HEK293 (cell line): ENCODE results near the gene NRSN2.

Experiments used
- BCL11A ChIP-seq: fragments of 450-650 bp; formaldehyde crosslinking; IDR thresholded peaks from 2 replicates; pipeline ENCODE4 v1.5.1; 2016; ENCODE audit warnings: low read depth, missing biosample characterization, missing genetic modification characterization
- BCL11B ChIP-seq: fragments of 450-650 bp; formaldehyde crosslinking; IDR thresholded peaks from 2 replicates; pipeline ENCODE4 v1.5.1; 2016; ENCODE audit warnings: low read depth, missing biosample characterization, missing genetic modification characterization
- IKZF3 ChIP-seq: fragments of 450-650 bp; IDR thresholded peaks from 2 replicates; pipeline ENCODE4 v1.5.0; 2018; ENCODE audit warnings: missing biosample characterization, mild to moderate bottlenecking, missing genetic modification characterization, moderate library complexity
- KLF7 ChIP-seq: fragments of 450-650 bp; formaldehyde crosslinking; IDR thresholded peaks from 2 replicates; pipeline ENCODE4 v1.5.1; 2016; ENCODE audit warnings: missing biosample characterization, missing genetic modification characterization, borderline replicate concordance
- PRDM1 ChIP-seq: fragments of 450-650 bp; formaldehyde crosslinking; IDR thresholded peaks from 2 replicates; pipeline ENCODE4; 2016; ENCODE audit warnings: missing biosample characterization, missing genetic modification characterization
- ZBTB21 ChIP-seq: fragments of 450-650 bp; formaldehyde crosslinking; IDR thresholded peaks from 2 replicates; pipeline ENCODE4 v1.5.1; 2017; ENCODE audit warnings: missing biosample characterization, missing genetic modification characterization
- ZFP69B ChIP-seq: fragments of 450-650 bp; formaldehyde crosslinking; IDR thresholded peaks from 2 replicates; pipeline ENCODE4 v1.5.1; 2016; ENCODE audit warnings: missing biosample characterization, missing genetic modification characterization
- ZNF133 ChIP-seq: fragments of 450-650 bp; formaldehyde crosslinking; IDR thresholded peaks from 2 replicates; pipeline ENCODE4 v1.5.1; 2016; ENCODE audit warnings: missing biosample characterization, missing genetic modification characterization
- ZNF138 ChIP-seq: fragments of 450-650 bp; formaldehyde crosslinking; IDR thresholded peaks from 2 replicates; pipeline ENCODE4 v1.5.1; 2016; ENCODE audit warnings: missing biosample characterization, missing genetic modification characterization, borderline replicate concordance
- ZNF169 ChIP-seq: fragments of 450-650 bp; formaldehyde crosslinking; IDR thresholded peaks from 2 replicates; pipeline ENCODE4 v1.5.1; 2016; ENCODE audit warnings: missing biosample characterization, missing genetic modification characterization
- ZNF24 ChIP-seq: fragments of 450-650 bp; formaldehyde crosslinking; IDR thresholded peaks from 2 replicates; pipeline ENCODE4 v1.5.1; 2016; ENCODE audit warnings: missing biosample characterization, missing genetic modification characterization
- ZNF350 ChIP-seq: fragments of 450-650 bp; formaldehyde crosslinking; IDR thresholded peaks from 2 replicates; pipeline ENCODE4 v1.5.0; 2017; ENCODE audit warnings: missing biosample characterization, mild to moderate bottlenecking, missing genetic modification characterization
- ZNF677 ChIP-seq: fragments of 450-650 bp; IDR thresholded peaks from 2 replicates; pipeline ENCODE4 v1.5.0; 2018; ENCODE audit warnings: missing biosample characterization, mild to moderate bottlenecking, missing genetic modification characterization, moderate library complexity
- TF ChIP-seq, protein P1 (sequence below): fragments of 450-650 bp; formaldehyde crosslinking; IDR thresholded peaks from 2 replicates; pipeline ENCODE4 v1.5.1; 2016; ENCODE audit warnings: missing biosample characterization, missing genetic modification characterization
- TF ChIP-seq, protein P2 (sequence below): fragments of 450-650 bp; formaldehyde crosslinking; IDR thresholded peaks from 2 replicates; pipeline ENCODE4 v1.5.1; 2017; ENCODE audit warnings: missing biosample characterization, missing genetic modification characterization
- TF ChIP-seq, protein P3 (sequence below): fragments of 450-650 bp; formaldehyde crosslinking; IDR thresholded peaks from 2 replicates; pipeline ENCODE4 v1.5.1; 2016; ENCODE audit warnings: missing biosample characterization, missing genetic modification characterization
- TF ChIP-seq, protein P4 (sequence below): fragments of 450-650 bp; formaldehyde crosslinking; IDR thresholded peaks from 2 replicates; pipeline ENCODE4 v1.5.1; 2016; ENCODE audit warnings: missing biosample characterization, missing genetic modification characterization, borderline replicate concordance
- TF ChIP-seq, protein P5 (sequence below): fragments of 450-650 bp; formaldehyde crosslinking; IDR thresholded peaks from 2 replicates; pipeline ENCODE4 v1.5.1; 2016; ENCODE audit warnings: missing biosample characterization, missing genetic modification characterization, low read depth
- TF ChIP-seq, protein P6 (sequence below): fragments of 450-650 bp; formaldehyde crosslinking; IDR thresholded peaks from 2 replicates; pipeline ENCODE4 v1.5.1; 2017; ENCODE audit warnings: missing biosample characterization, missing genetic modification characterization
- TF ChIP-seq, protein P7 (sequence below): fragments of 450-650 bp; formaldehyde crosslinking; IDR thresholded peaks from 2 replicates; pipeline ENCODE4 v1.5.1; 2016; ENCODE audit warnings: missing biosample characterization, missing genetic modification characterization

Gene NRSN2

DNA sequence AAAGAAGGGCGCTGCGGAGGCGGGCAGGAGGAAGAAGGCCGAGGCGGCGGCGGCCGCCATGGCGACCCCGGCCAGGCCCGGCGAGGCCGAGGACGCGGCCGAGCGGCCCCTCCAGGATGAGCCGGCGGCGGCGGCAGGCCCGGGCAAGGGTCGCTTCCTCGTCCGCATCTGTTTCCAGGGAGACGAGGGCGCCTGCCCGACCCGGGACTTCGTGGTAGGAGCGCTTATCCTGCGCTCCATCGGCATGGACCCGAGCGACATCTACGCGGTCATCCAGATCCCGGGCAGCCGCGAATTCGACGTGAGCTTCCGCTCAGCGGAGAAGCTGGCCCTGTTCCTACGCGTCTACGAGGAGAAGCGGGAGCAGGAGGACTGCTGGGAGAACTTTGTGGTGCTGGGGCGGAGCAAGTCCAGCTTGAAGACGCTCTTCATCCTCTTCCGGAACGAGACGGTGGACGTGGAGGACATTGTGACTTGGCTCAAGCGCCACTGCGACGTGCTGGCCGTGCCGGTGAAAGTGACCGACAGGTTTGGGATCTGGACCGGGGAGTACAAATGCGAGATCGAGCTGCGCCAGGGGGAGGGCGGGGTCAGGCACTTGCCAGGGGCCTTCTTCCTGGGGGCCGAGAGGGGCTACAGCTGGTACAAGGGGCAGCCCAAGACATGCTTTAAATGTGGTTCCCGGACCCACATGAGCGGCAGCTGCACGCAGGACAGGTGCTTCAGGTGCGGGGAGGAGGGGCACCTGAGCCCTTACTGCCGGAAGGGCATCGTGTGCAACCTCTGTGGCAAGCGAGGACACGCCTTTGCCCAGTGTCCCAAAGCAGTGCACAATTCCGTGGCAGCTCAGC, 48.8 kb upstream of the NRSN2 start (continued):
- TF ChIP-seq, protein P1, sequence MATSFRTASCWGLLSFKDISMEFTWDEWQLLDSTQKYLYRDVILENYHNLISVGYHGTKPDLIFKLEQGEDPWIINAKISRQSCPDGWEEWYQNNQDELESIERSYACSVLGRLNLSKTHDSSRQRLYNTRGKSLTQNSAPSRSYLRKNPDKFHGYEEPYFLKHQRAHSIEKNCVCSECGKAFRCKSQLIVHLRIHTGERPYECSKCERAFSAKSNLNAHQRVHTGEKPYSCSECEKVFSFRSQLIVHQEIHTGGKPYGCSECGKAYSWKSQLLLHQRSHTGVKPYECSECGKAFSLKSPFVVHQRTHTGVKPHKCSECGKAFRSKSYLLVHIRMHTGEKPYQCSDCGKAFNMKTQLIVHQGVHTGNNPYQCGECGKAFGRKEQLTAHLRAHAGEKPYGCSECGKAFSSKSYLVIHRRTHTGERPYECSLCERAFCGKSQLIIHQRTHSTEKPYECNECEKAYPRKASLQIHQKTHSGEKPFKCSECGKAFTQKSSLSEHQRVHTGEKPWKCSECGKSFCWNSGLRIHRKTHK (tag by site-specific recombination): no peak
- TF ChIP-seq, protein P2, sequence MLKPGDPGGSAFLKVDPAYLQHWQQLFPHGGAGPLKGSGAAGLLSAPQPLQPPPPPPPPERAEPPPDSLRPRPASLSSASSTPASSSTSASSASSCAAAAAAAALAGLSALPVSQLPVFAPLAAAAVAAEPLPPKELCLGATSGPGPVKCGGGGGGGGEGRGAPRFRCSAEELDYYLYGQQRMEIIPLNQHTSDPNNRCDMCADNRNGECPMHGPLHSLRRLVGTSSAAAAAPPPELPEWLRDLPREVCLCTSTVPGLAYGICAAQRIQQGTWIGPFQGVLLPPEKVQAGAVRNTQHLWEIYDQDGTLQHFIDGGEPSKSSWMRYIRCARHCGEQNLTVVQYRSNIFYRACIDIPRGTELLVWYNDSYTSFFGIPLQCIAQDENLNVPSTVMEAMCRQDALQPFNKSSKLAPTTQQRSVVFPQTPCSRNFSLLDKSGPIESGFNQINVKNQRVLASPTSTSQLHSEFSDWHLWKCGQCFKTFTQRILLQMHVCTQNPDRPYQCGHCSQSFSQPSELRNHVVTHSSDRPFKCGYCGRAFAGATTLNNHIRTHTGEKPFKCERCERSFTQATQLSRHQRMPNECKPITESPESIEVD (tag by site-specific recombination): no peak
- TF ChIP-seq, protein P3, sequence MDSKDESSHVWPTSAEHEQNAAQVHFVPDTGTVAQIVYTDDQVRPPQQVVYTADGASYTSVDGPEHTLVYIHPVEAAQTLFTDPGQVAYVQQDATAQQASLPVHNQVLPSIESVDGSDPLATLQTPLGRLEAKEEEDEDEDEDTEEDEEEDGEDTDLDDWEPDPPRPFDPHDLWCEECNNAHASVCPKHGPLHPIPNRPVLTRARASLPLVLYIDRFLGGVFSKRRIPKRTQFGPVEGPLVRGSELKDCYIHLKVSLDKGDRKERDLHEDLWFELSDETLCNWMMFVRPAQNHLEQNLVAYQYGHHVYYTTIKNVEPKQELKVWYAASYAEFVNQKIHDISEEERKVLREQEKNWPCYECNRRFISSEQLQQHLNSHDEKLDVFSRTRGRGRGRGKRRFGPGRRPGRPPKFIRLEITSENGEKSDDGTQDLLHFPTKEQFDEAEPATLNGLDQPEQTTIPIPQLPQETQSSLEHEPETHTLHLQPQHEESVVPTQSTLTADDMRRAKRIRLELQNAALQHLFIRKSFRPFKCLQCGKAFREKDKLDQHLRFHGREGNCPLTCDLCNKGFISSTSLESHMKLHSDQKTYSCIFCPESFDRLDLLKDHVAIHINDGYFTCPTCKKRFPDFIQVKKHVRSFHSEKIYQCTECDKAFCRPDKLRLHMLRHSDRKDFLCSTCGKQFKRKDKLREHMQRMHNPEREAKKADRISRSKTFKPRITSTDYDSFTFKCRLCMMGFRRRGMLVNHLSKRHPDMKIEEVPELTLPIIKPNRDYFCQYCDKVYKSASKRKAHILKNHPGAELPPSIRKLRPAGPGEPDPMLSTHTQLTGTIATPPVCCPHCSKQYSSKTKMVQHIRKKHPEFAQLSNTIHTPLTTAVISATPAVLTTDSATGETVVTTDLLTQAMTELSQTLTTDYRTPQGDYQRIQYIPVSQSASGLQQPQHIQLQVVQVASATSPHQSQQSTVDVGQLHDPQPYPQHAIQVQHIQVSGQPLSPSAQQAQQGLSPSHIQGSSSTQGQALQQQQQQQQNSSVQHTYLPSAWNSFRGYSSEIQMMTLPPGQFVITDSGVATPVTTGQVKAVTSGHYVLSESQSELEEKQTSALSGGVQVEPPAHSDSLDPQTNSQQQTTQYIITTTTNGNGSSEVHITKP (tag by site-specific recombination): no peak
- TF ChIP-seq, protein P4, sequence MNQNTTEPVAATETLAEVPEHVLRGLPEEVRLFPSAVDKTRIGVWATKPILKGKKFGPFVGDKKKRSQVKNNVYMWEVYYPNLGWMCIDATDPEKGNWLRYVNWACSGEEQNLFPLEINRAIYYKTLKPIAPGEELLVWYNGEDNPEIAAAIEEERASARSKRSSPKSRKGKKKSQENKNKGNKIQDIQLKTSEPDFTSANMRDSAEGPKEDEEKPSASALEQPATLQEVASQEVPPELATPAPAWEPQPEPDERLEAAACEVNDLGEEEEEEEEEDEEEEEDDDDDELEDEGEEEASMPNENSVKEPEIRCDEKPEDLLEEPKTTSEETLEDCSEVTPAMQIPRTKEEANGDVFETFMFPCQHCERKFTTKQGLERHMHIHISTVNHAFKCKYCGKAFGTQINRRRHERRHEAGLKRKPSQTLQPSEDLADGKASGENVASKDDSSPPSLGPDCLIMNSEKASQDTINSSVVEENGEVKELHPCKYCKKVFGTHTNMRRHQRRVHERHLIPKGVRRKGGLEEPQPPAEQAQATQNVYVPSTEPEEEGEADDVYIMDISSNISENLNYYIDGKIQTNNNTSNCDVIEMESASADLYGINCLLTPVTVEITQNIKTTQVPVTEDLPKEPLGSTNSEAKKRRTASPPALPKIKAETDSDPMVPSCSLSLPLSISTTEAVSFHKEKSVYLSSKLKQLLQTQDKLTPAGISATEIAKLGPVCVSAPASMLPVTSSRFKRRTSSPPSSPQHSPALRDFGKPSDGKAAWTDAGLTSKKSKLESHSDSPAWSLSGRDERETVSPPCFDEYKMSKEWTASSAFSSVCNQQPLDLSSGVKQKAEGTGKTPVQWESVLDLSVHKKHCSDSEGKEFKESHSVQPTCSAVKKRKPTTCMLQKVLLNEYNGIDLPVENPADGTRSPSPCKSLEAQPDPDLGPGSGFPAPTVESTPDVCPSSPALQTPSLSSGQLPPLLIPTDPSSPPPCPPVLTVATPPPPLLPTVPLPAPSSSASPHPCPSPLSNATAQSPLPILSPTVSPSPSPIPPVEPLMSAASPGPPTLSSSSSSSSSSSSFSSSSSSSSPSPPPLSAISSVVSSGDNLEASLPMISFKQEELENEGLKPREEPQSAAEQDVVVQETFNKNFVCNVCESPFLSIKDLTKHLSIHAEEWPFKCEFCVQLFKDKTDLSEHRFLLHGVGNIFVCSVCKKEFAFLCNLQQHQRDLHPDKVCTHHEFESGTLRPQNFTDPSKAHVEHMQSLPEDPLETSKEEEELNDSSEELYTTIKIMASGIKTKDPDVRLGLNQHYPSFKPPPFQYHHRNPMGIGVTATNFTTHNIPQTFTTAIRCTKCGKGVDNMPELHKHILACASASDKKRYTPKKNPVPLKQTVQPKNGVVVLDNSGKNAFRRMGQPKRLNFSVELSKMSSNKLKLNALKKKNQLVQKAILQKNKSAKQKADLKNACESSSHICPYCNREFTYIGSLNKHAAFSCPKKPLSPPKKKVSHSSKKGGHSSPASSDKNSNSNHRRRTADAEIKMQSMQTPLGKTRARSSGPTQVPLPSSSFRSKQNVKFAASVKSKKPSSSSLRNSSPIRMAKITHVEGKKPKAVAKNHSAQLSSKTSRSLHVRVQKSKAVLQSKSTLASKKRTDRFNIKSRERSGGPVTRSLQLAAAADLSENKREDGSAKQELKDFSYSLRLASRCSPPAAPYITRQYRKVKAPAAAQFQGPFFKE (tag by site-specific recombination): no peak
- no peak for TF ChIP-seq ZNF169 (tag by site-specific recombination)
- TF ChIP-seq, protein P5, sequence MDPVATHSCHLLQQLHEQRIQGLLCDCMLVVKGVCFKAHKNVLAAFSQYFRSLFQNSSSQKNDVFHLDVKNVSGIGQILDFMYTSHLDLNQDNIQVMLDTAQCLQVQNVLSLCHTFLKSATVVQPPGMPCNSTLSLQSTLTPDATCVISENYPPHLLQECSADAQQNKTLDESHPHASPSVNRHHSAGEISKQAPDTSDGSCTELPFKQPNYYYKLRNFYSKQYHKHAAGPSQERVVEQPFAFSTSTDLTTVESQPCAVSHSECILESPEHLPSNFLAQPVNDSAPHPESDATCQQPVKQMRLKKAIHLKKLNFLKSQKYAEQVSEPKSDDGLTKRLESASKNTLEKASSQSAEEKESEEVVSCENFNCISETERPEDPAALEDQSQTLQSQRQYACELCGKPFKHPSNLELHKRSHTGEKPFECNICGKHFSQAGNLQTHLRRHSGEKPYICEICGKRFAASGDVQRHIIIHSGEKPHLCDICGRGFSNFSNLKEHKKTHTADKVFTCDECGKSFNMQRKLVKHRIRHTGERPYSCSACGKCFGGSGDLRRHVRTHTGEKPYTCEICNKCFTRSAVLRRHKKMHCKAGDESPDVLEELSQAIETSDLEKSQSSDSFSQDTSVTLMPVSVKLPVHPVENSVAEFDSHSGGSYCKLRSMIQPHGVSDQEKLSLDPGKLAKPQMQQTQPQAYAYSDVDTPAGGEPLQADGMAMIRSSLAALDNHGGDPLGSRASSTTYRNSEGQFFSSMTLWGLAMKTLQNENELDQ (tag by site-specific recombination): no peak
- TF ChIP-seq ZNF350 (tag by site-specific recombination): no peak
- TF ChIP-seq ZFP69B (tag by site-specific recombination): no peak
- TF ChIP-seq ZBTB21: no peak
- TF ChIP-seq BCL11A: peak; percentile 42; the same call in 1 of the 2 replicates
- TF ChIP-seq KLF7 (tag by site-specific recombination): no peak
- no peak for TF ChIP-seq ZNF138 (tag by site-specific recombination)
- no peak for TF ChIP-seq PRDM1 (tag by site-specific recombination)
- no peak for TF ChIP-seq IKZF3 (tag by site-specific recombination)
- TF ChIP-seq ZNF677 (tag by site-specific recombination): no peak
- TF ChIP-seq ZNF133 (tag by site-specific recombination): no peak
- no peak for TF ChIP-seq BCL11B
- no peak for TF ChIP-seq ZNF24 (tag by site-specific recombination)
- TF ChIP-seq, protein P6, sequence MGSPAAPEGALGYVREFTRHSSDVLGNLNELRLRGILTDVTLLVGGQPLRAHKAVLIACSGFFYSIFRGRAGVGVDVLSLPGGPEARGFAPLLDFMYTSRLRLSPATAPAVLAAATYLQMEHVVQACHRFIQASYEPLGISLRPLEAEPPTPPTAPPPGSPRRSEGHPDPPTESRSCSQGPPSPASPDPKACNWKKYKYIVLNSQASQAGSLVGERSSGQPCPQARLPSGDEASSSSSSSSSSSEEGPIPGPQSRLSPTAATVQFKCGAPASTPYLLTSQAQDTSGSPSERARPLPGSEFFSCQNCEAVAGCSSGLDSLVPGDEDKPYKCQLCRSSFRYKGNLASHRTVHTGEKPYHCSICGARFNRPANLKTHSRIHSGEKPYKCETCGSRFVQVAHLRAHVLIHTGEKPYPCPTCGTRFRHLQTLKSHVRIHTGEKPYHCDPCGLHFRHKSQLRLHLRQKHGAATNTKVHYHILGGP (tag by site-specific recombination): no peak
- TF ChIP-seq, protein P7, sequence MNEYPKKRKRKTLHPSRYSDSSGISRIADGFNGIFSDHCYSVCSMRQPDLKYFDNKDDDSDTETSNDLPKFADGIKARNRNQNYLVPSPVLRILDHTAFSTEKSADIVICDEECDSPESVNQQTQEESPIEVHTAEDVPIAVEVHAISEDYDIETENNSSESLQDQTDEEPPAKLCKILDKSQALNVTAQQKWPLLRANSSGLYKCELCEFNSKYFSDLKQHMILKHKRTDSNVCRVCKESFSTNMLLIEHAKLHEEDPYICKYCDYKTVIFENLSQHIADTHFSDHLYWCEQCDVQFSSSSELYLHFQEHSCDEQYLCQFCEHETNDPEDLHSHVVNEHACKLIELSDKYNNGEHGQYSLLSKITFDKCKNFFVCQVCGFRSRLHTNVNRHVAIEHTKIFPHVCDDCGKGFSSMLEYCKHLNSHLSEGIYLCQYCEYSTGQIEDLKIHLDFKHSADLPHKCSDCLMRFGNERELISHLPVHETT (tag by site-specific recombination): no peak
